Suppressor macrophage treated with lipopolysaccharide for 1 hour (primary cell): ENCODE data around the gene PDE3B.
"Not testable (repeated sequence)": the region's sequence is repeated elsewhere in the genome, so short reads cannot be mapped to it uniquely, and the experiment has no call there.

ENCODE experiments used
- DNase-seq, 3 donors: peaks; one replicate each; pipeline ENCODE4 v3.0.0-alpha.2; 2020 to 2022

PDE3B gene

DNA sequence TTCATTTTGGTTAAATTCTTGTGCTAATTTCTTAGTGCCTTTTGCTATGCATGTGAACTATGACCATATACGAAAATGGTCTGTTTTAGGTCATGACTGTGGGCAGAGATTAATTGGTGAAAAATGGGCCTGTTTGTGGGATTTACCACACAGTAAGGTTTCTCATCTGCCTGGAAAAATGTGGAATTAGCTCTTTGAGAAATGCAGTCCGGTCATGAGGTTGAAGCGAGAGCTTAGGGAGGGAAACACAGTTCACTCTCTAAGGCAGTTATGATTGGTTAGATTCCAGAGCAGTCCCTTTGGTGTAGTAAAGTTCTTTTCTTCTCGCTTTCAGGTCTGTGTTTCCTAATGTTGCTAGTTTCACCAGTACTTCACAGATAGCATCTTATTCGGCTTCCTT, 1.2 kb upstream of the PDE3B start:
- DNase-seq = peak; percentile 33 to 37 (median 34)

- no peak for DNase-seq
These were observed 519 bp upstream of the PDE3B start for GRCh38 chr11:14642873-14643696.

DNA sequence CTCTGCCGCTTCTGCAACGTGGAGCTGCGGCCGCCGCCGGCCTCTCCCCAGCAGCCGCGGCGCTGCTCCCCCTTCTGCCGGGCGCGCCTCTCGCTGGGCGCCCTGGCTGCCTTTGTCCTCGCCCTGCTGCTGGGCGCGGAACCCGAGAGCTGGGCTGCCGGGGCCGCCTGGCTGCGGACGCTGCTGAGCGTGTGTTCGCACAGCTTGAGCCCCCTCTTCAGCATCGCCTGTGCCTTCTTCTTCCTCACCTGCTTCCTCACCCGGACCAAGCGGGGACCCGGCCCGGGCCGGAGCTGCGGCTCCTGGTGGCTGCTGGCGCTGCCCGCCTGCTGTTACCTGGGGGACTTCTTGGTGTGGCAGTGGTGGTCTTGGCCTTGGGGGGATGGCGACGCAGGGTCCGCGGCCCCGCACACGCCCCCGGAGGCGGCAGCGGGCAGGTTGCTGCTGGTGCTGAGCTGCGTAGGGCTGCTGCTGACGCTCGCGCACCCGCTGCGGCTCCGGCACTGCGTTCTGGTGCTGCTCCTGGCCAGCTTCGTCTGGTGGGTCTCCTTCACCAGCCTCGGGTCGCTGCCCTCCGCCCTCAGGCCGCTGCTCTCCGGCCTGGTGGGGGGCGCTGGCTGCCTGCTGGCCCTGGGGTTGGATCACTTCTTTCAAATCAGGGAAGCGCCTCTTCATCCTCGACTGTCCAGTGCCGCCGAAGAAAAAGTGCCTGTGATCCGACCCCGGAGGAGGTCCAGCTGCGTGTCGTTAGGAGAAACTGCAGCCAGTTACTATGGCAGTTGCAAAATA, 816 bp downstream of the PDE3B start:
- peak; percentile 44 to 76 (median 62) for DNase-seq

GRCh38 chr11:14645015-14645912, 1.7 kb downstream of the PDE3B start:
- DNase-seq = peak in 2 of 3 donors; percentile 82 to 87

- peak; percentile 18 to 55 (median 53) for DNase-seq
These were observed 2.6 kb downstream of the PDE3B start for GRCh38 chr11:14645985-14646900.

DNA sequence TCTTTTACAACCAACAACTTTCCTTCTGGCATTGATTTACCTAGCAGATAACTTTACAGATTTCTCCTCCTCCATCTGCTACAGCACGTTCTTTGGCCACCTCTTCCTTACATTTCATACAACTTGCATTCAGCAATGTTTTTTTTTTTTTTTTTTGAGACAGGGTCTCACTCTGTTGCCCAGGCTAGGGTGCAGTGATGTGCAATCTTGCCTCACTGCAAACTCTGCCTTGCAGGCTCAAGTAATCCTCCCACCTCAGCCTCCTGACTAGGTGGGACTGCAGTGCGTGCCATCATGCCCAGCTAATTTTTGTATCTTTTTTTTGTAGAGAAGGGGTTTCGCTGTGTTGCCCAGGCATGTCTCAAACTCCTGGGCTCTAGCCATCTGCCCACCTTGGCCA, 6.5 kb downstream of the PDE3B start:
- no peak for DNase-seq

GRCh38 chr11:14653090-14653489, 9.5 kb downstream of the PDE3B start:
- DNase-seq = no peak

DNA sequence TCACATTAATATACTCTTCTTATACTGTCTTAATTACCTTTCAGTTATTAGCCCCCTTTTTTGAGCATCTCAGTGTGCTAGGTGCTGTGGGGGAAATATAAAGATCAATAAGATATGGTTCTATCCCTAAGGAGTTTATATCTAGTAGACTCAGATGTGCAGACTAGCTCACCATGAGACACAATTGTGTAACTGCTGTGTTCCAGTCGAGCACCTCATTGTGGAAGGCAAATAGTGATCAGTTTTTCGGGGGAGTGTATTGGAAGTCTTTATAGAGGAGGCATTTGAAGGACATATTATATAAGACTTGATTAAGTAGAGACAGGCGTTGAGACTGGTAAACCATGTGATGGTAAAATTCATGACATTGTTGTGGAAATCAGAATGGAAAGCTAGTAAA, 11.8 kb downstream of the PDE3B start:
- no peak for DNase-seq

- DNase-seq = peak in 1 of 3 donors; percentile 18
These were observed 13.2 kb downstream of the PDE3B start for GRCh38 chr11:14656536-14657457.

- DNase-seq = no peak
These were observed 14.2 kb downstream of the PDE3B start for GRCh38 chr11:14657841-14658240.

- DNase-seq = not testable (repeated sequence)
These were observed 21.3 kb downstream of the PDE3B start for GRCh38 chr11:14664926-14665325.

GRCh38 chr11:14667329-14667728, 23.7 kb downstream of the PDE3B start:
- not testable (repeated sequence) for DNase-seq

DNA sequence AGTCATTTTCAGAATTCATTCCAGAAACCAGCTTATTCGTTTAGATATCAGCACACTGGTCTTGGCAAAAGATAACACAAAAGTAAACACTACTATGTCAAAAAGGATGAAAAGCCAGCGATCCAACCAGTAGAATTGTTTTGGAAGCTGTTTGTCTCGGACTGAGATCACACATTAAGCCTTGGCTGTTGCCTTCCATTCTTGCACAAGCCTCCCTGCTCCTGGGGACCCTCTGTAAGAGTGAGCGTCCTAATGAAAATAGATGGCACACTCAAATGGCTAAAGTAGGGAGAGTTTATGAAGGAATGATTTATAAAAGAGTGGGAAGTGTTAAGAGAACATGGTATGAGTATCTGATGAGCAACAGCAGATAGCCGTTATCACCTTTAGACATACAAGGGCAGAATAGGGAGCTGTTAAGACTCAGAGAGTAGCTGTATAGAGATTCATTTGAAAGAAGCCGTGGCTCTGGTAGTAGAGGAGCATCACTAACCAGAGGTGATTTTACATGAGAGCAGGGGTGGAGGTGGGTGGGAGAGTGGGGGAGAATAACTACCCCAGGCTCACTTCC, 25.2 kb downstream of the PDE3B start:
- DNase-seq = no peak

DNA sequence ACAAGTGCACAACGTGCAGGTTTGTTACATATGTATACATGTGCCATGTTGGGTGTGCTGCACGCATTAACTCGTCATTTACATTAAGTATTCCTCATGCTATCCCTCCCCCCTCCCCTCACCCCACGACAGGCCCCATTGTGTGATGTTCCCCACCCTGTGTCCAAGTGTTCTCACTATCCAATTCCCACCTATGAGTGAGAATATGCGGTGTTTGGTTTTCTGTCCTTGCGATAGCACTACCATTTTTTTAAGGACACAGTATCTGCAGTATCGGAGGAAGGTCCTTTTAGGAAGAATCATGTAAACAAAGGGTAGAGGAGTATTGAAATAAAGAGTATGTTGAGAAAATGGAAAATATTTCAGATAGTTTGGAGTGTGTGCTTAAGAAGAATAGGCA, 25.9 kb downstream of the PDE3B start:
- no peak for DNase-seq

DNA sequence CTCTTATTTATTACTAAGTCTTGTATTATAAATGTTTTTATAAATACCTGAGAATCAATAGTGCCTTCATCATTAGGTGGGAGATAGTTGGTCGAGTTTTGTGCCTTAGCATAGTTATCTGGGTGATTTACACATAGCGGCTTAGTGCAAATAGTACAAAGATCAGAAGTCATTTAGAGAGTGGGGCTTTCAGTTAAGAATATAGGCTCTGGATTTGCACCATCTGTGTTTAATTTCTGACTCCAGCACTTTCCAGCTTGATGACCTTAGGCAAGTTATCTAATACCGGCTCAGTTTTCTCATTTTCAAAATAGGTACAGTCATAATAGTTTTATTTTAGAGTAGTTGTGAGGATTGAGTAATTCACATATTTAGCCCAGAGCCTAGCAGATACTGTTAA, 26.4 kb downstream of the PDE3B start:
- no peak for DNase-seq

DNA sequence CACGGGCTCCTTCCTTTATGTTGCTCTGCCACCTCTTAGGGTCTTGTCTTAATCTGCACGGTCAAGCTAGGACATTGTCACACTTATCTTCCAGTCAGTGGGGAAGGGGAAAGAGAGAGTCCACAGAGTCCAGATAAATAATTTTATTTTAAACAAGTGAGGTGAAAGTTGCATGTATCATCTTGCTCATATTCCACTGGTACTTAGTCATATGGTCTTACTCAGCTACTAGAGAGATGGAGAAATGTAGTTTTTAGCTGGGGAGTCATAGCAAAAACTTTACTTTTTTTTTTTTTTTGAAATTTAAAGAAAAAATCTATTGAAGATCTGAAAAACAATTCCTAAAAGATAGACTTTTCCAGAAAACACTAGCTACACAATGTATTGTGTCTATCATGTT, 29.0 kb downstream of the PDE3B start:
- peak in 2 of 3 donors; percentile 33 to 42 for DNase-seq

- DNase-seq = no peak
These were observed 29.8 kb downstream of the PDE3B start for GRCh38 chr11:14673421-14673820.

DNA sequence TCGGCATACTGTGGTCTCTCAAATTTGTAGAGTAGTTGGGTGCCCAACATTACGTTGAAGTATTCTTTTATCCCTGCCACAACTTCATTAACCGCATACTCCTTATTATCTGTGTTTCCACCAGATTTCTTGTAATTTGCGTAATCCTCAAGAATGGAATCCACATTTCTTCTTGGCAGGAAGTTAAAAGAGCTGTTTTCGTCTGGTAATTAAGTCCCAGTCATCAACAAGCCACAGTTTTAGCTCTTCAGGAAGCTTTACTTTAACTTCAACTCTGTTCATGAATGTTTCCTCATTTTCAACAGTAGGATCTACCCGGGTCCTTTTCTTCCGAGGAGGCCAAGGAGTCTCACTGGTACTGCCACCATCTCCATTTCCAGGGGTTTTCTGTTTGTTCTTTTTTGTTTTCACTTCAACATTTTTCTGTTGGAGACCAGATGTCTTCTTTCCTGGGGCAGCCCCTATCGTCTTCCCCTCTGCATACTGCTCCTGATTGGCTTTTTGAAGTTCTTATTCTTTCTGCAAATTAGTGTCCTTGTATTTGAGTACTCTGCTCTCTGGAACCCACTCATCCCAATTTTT, 30.3 kb downstream of the PDE3B start:
- peak; percentile 49 to 62 (median 51) for DNase-seq

GRCh38 chr11:14676068-14676467, 32.5 kb downstream of the PDE3B start:
- no peak for DNase-seq

GRCh38 chr11:14677146-14677545, 33.5 kb downstream of the PDE3B start:
- no peak for DNase-seq
